HG02642 (cell line): Measurements from ENCODE around the gene MINDY2.
"Not testable (repeated sequence)": the region's sequence is repeated elsewhere in the genome, so short reads cannot be mapped to it uniquely, and the experiment has no call there.

Experiments
- ATAC-seq: cut with Tn5 transposase; IDR thresholded peaks from one replicate; pipeline ENCODE4 v1.9.1; 2021; ENCODE audit warnings: mild to moderate bottlenecking; ENCODE audit not compliant: unreplicated experiment, poor library complexity

Gene MINDY2

GRCh38 chr15:58876306-58877106 lies 105.4 kb downstream of the MINDY2 start:
- ATAC-seq, result no peak

- ATAC-seq, result no peak
Measured at GRCh38 chr15:58877999-58878825, 107.1 kb downstream of the MINDY2 start.

- ATAC-seq, result peak; percentile 68
Measured at GRCh38 chr15:58880320-58880719, 109.2 kb downstream of the MINDY2 start.

GRCh38 chr15:58882243-58882642 lies 111.1 kb downstream of the MINDY2 start:
- ATAC-seq, result no peak

GRCh38 chr15:58883926-58884325 lies 112.8 kb downstream of the MINDY2 start:
- not testable (repeated sequence) for ATAC-seq

GRCh38 chr15:58886921-58887320 lies 115.8 kb downstream of the MINDY2 start:
- ATAC-seq, result no peak

- ATAC-seq, result no peak
Measured at GRCh38 chr15:58889363-58889762, 118.3 kb downstream of the MINDY2 start.

GRCh38 chr15:58898150-58898680 lies 127.1 kb downstream of the MINDY2 start:
- ATAC-seq, result no peak

- no peak for ATAC-seq
Measured at GRCh38 chr15:58900631-58901030, 129.5 kb downstream of the MINDY2 start.

- no peak for ATAC-seq
Measured at GRCh38 chr15:58908550-58909309, 137.6 kb downstream of the MINDY2 start.

GRCh38 chr15:58909616-58910015 lies 138.5 kb downstream of the MINDY2 start:
- ATAC-seq, result no peak

- ATAC-seq, result no peak
Measured at GRCh38 chr15:58910456-58910855, 139.4 kb downstream of the MINDY2 start.
